Activated B cell treated with CpG ODN at 0.5 μM for 24 hours (primary cell): ENCODE results near the gene AHNAK2. TPM values are rescaled to one million over a fixed set of nuclear protein-coding genes. Genes with fewer than 3 reads are reported as not detected.

Experiments
- ATAC-seq: fragments of 200-7000 bp; cut with Tn5 transposase; one replicate; pipeline ENCODE4 v1.10.0; 2021; ENCODE audit warnings: low read depth, mild to moderate bottlenecking, moderate library complexity
- CTCF ChIA-PET: fragments of 350-600 bp; sonication (Branson Sonifier 250); formaldehyde crosslinking; loops from one replicate; lab custom pipeline; 2021; ENCODE audit warnings: antibody characterized with exemption; lab: Charles Lee
- POLR2A ChIA-PET: fragments of 350-600 bp; sonication (Branson Sonifier 250); formaldehyde crosslinking; loops from one replicate; lab custom pipeline; 2021; ENCODE audit warnings: antibody characterized with exemption; lab: Charles Lee
- DNase-seq: peaks from one replicate; pipeline ENCODE4 v3.0.0; 2022
- H3K27ac Mint-ChIP-seq: one replicate; pipeline ENCODE4 v1.8.0; 2020; ENCODE audit warnings: mixed read lengths
- H3K27me3 Mint-ChIP-seq: one replicate; pipeline ENCODE4 v1.8.0; 2021; ENCODE audit warnings: mixed read lengths
- H3K36me3 Mint-ChIP-seq: one replicate; pipeline ENCODE4 v1.8.0; 2021; ENCODE audit warnings: low read depth, mixed read lengths
- H3K4me1 Mint-ChIP-seq: one replicate; pipeline ENCODE4 v1.8.0; 2021; ENCODE audit warnings: mixed read lengths
- H3K4me3 Mint-ChIP-seq: one replicate; pipeline ENCODE4 v1.8.0; 2020; ENCODE audit warnings: mild to moderate bottlenecking, mixed read lengths
- H3K9me3 Mint-ChIP-seq: one replicate; pipeline ENCODE4 v1.8.0; 2020; ENCODE audit warnings: mixed read lengths
- intact Hi-C: fragments of 100-400 bp; cut with micrococcal nuclease; formaldehyde crosslinking; loops from one replicate; pipeline ENCODE4 v1.15.1; 2024
- total RNA-seq: library from RNA; stranded (reverse); gene quantifications from 2 replicates; pipeline ENCODE4 v1.2.3, GENCODE V29; 2022
- TF ChIP-seq, protein P1 (sequence below): fragments of 200-600 bp; IDR thresholded peaks from one replicate; pipeline ENCODE4 v1.8.0; 2022; ENCODE audit warnings: antibody characterized with exemption, mild to moderate bottlenecking

AHNAK2 gene
- total RNA-seq, 1 donor from 2014 or later = not detected

DNA sequence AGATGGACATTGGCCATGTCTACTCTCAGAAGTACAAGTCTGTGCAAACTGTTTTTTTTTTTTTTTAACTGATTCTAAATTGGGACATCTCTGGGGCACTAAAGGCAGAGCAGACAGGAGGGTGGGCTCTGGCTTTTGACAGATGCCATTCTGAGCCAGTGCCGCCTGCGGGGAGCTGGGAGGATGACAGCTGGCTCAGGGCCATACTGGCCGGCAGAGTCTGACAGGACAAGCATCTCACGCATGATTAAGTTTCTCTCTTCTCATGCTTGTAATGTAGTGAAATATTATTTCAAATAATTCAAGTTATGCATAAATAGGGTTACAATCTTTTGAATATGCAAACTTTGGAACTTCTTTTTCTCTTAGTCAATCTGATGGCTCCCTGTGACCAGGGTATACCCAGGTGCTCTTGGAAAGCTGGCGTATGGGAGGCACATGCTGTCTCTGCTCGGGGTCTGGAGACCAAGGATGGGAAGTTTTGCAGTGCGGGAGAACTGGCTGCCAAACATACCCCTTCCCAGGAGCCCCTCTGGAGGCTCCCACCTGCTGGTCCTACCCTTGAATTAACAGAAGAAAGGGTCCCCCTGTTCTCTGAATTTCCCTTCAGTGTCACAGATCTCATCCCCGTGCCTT, 35.1 kb upstream of the AHNAK2 start:
- ATAC-seq (no peak), DNase-seq (no peak)
- TF ChIP-seq, protein P1, sequence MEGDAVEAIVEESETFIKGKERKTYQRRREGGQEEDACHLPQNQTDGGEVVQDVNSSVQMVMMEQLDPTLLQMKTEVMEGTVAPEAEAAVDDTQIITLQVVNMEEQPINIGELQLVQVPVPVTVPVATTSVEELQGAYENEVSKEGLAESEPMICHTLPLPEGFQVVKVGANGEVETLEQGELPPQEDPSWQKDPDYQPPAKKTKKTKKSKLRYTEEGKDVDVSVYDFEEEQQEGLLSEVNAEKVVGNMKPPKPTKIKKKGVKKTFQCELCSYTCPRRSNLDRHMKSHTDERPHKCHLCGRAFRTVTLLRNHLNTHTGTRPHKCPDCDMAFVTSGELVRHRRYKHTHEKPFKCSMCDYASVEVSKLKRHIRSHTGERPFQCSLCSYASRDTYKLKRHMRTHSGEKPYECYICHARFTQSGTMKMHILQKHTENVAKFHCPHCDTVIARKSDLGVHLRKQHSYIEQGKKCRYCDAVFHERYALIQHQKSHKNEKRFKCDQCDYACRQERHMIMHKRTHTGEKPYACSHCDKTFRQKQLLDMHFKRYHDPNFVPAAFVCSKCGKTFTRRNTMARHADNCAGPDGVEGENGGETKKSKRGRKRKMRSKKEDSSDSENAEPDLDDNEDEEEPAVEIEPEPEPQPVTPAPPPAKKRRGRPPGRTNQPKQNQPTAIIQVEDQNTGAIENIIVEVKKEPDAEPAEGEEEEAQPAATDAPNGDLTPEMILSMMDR = no peak
- intact Hi-C loops = no loop called here
- ChIA-PET POLR2A (interaction anchor here (0.6 kb wide), 1 partner anchor 22 kb away, joined by 3 read pairs; no protein-coding TSS in a partner anchor), CTCF (no interaction called here)
- Mint-ChIP-seq H3K36me3 (peaks cover 40% of the 10 kb centered on the region), H3K27me3 (no peaks in the 10 kb centered on the region), H3K9me3 (no peaks in the 10 kb centered on the region), H3K4me1 (peaks cover 47% of the 10 kb centered on the region), H3K4me3 (no peak overlapping the region), H3K27ac (no peak overlapping the region)

DNA sequence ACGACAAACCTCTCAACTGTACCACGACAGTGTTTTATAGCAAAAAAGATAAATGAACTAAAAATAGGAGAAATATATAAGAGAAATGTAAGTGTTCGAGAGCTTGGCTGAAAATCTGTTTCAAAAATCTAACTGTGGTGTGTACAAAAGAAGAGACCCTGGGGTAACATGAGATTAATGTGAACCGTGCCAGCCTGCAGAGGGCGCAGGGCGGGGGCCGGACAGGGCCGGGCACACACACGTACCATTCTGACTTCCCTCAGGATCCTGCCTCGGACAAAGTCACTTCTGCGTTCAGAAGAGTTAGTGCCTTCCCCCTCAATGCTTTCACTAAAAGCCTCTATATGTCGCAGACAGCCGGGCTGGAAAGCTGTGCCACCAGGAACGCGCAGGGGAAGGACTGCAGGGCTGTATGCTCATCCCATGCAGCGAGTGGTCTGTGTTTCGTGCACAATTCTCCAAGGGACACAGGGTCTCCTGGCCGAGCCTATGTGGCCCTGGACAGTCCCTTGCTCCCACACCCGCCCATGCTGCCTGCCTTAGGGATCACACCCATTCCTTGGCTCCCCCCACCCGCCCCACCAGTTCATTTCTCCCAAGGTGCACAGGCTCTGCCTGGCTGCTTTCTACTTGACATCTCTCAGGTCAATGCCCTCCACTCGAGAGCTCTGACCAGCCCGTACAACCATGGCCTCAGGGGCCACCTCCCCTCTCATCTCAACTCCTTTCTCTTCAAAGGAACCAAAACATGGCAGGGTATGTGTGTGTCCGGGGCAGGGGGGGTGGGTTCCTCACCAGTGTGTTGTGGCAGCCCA, 34.2 kb upstream of the AHNAK2 start:
- Mint-ChIP-seq H3K9me3 (no peaks in the 10 kb centered on the region), H3K27ac (no peak overlapping the region), H3K4me1 (peaks cover 42% of the 10 kb centered on the region), H3K36me3 (peaks cover 39% of the 10 kb centered on the region), H3K27me3 (no peaks in the 10 kb centered on the region), H3K4me3 (no peak overlapping the region)
- intact Hi-C loops = loop anchor here (1.0 kb wide), 1 partner anchor 33 kb away; no protein-coding TSS in a partner anchor
- ChIA-PET CTCF (interaction anchor here (1.1 kb wide), 1 partner anchor 23 kb away, joined by 3 read pairs; no protein-coding TSS in a partner anchor), POLR2A (interaction anchor here (0.6 kb wide), 1 partner anchor 23 kb away, joined by 3 read pairs; no protein-coding TSS in a partner anchor)
- no peak for DNase-seq
- ATAC-seq = no peak
- TF ChIP-seq, protein P1 = no peak

GRCh38 chr14:105011312-105011990, 33.3 kb upstream of the AHNAK2 start:
- H3K4me1 Mint-ChIP-seq = peaks cover 37% of the 10 kb centered on the region
- no peak for DNase-seq
- H3K4me3 Mint-ChIP-seq = no peak overlapping the region
- H3K27me3 Mint-ChIP-seq = no peaks in the 10 kb centered on the region
- no peak for ATAC-seq
- peaks cover 39% of the 10 kb centered on the region for H3K36me3 Mint-ChIP-seq
- no peak overlapping the region for H3K27ac Mint-ChIP-seq
- TF ChIP-seq, protein P1 = no peak
- H3K9me3 Mint-ChIP-seq = no peaks in the 10 kb centered on the region
- intact Hi-C loops = no loop called here
- POLR2A ChIA-PET = no interaction called here
- CTCF ChIA-PET = interaction anchor here (1.1 kb wide), 2 partner anchors 24 to 119 kb away, joined by 3 read pairs; no protein-coding TSS in a partner anchor

DNA sequence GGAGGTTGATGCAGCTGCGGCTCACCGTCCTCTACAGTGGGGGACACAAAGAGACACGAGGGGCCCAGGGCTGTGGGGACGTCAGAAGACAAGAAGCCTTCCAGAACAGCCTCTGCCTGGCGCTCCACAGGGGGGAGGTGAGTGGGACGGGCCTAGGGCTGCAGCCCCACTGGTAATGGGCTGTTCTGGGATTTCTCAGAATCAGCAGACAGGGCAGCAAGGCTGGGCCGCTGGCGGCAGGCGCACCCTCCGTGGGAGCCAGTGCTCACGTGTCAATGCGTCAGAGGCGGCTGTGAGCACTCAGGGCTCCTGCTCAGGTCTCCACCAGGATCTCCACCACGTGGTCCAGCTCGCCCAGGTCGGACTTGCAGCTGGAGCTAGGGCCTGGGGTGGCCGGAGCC, 32.7 kb upstream of the AHNAK2 start:
- peaks cover 35% of the 10 kb centered on the region for H3K36me3 Mint-ChIP-seq
- ChIA-PET CTCF (interaction anchor here (1.1 kb wide), 1 partner anchor 118 kb away, joined by 3 read pairs; no protein-coding TSS in a partner anchor), POLR2A (no interaction called here)
- H3K4me1 Mint-ChIP-seq = peaks cover 31% of the 10 kb centered on the region
- no peak overlapping the region for H3K4me3 Mint-ChIP-seq
- intact Hi-C loops = no loop called here
- no peak for ATAC-seq
- H3K27me3 Mint-ChIP-seq = no peaks in the 10 kb centered on the region
- TF ChIP-seq, protein P1 = no peak
- no peaks in the 10 kb centered on the region for H3K9me3 Mint-ChIP-seq
- no peak for DNase-seq
- no peak overlapping the region for H3K27ac Mint-ChIP-seq
